GM18868 (cell line): Measurements from ENCODE around the gene PACSIN1.
"Not testable (repeated sequence)": the region's sequence is repeated elsewhere in the genome, so short reads cannot be mapped to it uniquely, and the experiment has no call there.

Source experiments
- ATAC-seq: cut with Tn5 transposase; IDR thresholded peaks from one replicate; pipeline ENCODE4 v1.9.1; 2021; ENCODE audit warnings: mild to moderate bottlenecking, moderate library complexity; ENCODE audit not compliant: unreplicated experiment

The PACSIN1 gene

DNA sequence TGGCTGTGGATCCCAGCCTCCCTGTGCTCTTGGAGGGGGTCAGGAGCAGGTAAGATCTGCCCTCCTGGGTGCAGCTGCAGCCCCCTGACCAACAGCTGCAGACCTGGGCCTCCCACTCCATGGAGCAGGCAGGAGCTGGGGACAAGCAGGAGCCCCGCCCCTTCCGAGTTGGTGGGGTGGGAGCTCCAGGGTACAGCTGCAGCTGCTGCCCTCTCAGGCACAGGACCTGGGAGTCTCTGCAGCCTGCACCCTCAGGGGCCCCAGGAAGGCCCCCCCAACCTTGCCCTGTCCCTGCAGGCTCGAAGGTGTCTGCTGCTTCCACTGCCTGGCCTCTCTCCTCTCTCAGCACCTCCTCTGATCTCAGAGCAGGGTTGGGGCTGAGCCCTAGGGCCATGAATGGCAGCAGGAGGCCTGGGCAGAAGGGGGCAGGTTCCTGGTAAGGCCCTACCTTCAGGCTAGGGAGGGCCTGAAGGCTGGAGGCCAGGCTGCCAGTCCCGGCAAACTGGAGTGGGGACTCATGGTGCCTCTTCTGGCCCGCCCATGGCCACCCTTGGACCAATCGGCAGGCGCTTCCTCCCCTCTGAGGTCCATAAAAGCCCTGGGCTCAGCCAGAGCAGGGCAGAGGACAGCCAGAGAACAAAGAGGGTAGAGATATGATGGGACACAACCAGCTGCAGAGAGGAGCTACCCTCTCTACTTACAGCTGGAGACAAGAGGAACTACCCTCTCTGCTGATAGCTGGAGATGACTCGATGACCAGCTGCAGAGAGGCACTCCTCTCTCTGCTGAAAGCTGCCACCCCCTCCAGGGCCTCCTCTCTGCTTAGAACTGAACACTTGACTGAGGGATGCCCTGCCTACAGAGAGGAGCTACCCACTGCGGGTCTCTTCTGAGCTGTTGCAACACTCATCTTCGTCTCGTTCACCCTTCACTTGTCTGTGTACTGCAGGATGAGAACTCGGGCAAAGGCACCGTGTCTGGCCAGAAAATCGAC lies 7.8 kb upstream of the PACSIN1 start:
- no peak for ATAC-seq

DNA sequence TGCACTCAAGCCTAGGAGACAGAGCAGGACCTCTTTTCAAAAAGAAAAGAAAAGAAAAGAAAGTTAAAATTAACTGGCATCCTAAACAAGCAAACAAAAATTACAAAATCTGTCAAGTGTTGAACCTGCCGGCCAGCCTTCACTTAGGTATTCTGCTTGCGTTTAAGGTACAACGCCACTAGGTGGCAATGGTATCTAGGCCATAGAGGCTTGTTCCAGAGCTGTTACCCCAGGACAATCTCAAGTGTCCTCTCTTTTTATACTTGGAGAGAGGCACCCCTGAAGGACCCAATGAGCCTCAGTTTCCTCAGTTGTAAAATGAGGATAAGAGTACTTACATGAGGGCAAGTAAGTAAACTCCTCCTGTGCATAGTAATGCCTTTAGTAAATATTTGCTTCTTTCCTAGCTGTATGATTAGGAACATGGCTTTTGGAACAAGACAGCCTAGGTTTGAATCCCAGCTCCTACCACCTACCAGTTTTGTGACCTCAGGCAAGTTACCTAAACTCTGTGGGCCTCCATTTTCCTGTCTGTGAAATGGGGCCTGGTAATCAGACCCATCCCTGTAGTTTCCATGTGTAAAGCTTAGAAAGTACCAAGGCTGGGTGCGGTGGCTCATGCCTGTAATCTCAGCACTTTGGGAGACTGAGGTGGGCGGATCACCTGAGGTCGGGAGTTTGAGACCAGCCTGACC lies 5.8 kb upstream of the PACSIN1 start:
- no peak for ATAC-seq

GRCh38 chr6:34460796-34461507 lies 4.9 kb upstream of the PACSIN1 start:
- ATAC-seq = no peak

DNA sequence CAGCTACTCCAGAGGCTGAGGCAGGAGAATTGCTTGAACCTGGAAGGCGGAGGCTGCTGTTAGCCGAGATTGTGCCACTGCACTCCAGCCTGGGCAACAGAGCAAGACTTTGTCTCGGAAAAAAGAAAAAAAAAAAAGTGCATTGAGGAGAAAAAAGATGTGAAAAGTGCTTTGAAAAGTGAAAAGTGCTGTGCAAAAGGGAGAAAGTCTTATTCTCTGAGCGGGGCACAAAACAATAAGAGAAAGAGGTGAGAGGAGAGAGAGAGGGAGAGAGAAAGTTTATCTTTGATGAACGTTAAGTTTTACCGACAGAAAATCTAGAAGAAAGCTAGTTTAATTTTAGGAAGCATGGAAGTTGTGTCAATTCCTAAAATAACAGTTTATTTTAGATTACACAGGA lies 3.9 kb upstream of the PACSIN1 start:
- ATAC-seq = no peak

GRCh38 chr6:34462551-34462971 lies 3.3 kb upstream of the PACSIN1 start:
- no peak for ATAC-seq

GRCh38 chr6:34463299-34463698 lies 2.6 kb upstream of the PACSIN1 start:
- no peak for ATAC-seq

DNA sequence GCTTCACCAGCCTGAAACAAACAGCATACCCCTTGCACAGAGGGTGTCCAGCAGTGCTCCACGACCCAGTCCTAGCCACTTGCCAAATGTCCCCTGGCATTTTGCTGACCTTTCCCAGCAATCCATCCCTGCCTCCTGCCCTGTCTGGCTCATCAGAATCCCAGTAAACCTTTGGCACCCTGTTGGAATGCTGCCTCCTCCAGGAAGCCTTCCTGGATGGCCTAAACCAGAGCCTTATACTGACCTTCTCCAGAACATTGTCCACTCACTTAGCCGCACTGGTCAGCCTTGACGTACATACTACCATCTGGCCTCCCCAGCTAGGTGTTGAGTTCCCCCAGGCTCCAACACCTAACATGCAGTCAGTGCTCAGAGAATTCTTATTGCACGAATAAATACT lies 2.0 kb upstream of the PACSIN1 start:
- ATAC-seq = no peak

DNA sequence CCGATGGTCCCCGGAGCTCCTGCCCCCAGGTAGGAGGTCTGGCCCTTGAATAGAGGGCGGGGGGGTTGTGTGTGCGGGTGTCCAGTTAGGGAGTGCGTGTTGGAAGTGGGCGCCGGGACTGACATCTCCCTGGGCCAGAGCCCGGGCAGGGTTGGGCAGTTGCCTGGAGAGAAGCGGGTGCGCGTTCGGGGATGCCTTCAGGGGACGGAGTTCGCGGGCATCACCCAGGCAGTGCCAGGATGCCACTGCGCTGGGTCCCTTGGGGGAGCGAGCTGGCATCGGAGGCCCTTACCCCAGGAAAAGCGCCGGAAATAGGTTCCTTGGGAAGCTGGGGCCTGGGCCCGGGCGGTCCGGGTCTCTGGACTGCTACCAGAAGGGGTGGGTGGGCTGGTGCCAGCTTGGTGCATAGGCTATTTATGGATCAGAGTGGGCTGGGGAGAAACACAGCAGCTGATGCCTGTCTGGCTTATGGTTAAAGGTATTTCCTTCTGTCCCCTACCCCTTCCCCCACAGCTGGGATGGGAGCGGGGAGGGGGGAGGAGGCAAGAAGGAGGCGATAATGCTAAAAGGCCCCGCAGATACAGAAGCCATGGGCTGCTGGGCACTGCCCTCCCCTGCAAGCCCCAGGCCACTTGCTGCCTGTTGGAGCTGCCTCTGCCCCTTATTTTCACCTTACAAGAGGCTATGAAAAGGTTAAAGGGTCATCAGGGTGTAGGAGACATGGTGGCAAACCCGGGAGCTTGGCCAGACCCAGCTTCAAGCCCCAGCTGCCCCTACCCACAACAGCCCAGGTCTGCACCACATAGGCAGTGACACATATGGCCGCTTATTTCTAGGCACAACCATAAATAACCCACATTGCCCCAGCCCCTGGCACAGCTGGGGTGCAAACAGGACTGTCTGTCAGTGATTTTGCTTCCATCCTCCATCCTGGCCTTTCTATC lies 638 bp downstream of the PACSIN1 start:
- no peak for ATAC-seq

GRCh38 chr6:34468378-34468892 lies 2.6 kb downstream of the PACSIN1 start:
- ATAC-seq = peak; percentile 76

DNA sequence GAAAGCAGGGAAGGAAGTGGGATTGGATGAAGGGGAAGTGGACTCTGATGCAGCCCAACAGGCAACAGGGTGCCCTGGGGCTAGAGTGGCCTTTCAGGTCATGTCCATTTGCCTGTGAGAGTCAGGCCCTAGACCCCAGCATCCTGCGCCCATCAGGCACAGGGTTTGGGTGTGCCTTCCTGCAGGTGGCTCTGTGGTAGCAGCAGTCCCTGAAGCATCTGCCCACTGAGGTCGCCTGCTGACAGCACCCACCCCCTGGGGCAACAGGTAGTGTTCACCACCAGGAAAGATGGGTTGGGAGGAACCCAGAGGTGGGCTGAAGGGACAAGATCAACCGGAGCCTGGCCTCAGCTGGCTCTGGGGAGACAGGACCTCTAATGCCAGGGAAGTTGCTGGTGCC lies 3.6 kb downstream of the PACSIN1 start:
- no peak for ATAC-seq

DNA sequence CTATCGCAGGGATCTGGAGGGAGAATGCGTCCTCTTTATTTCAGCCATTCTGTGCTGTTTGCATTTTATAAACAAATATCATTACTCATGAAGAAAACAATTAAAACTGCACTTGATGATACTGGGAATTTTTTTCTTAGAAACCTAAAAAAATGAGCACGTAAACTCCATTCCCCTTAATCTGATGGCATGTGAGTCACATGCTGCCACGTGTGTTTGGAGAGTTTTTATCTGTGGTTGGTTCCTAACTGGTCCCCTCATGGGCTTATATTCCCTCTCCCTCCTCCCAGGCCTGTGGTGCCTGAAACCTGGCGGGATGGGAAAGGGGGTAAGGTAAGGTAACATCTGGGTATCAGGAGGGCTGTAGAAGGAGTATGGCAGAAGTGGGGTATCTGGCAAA lies 6.5 kb downstream of the PACSIN1 start:
- ATAC-seq = no peak

GRCh38 chr6:34473967-34474366 lies 8.1 kb downstream of the PACSIN1 start:
- no peak for ATAC-seq

GRCh38 chr6:34474754-34475153 lies 8.9 kb downstream of the PACSIN1 start:
- no peak for ATAC-seq

DNA sequence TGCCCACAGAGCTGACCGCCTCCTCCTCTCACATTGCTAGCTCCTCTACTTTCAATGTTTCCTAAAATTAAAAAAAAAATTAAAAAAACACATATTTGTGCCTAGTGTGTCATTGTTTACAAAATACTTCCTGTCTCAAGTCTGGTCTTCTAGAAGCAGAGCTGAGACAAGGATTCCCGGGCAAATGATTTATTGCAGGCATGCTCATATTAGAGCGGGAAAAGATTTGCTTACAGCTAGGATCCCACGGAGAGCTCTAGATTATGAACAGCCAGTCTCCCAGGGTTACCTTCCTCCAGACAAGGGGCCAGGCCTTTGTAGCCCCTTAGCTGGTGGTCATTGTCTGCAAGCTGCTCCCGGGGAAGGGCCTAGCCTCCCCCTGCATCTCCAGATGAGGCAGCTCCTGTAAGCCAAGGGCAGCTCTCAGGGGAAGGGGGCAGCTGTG lies 9.4 kb downstream of the PACSIN1 start:
- ATAC-seq = no peak

GRCh38 chr6:34475767-34476328 lies 10.0 kb downstream of the PACSIN1 start:
- no peak for ATAC-seq

DNA sequence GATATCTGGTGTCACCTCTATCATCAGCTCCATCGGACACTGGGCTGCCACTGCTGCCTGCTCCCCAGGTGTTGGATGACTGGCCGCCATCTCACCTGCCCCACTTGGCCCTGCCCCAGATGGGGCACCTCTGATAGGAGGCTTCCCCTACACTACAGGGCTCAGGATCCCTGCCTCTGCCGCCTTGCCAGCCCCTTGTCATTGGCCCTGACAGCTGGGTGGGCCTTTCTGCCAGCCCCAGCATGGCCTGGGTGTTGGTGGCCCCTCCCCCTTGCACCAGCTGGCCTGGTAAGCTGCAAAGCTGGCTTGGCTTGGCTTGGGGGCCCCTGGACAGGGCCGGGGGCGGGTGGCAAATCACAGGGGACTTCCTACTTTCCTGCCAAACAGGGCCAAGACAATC lies 10.6 kb downstream of the PACSIN1 start:
- ATAC-seq = no peak

DNA sequence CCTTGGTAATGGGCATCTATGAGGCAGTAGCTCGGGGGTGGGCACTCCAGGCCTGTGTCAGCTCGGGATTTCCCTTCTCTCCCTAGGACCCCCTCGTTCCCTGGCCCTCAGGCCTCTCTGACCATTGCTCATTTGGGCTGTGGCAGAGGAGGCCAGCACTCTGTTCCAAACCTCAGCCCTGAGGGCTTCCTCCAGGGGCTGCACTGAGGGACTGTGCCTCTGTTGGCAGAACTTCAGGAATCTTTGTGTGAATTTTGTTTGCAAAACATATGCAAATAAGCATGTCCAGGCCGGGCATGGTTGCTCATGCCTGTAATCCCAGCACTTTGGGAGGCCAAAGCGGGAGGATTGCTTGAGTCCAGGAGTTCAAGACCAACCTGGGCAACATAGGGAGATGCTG lies 11.0 kb downstream of the PACSIN1 start:
- no peak for ATAC-seq

GRCh38 chr6:34478796-34479195 lies 12.9 kb downstream of the PACSIN1 start:
- ATAC-seq = no peak

DNA sequence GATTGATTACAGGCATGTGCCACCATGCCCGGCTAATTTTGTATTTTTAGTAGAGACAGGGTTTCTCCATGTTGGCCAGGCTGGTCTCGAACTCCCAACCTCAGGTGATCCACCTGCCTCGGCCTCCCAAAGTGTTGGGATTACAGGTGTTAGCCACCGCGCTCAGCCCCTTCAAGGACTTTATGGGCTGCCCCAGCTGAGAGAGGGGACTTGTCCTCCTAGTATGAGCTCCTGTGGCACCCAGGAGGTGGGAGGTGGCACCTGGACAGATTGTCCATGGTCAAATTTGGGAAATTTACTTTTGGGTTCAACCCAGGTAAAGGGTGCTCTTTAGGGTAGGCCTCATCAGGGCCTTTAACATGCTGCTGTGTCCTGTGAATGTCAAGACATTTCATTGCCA lies 17.9 kb downstream of the PACSIN1 start:
- ATAC-seq = not testable (repeated sequence)

- ATAC-seq = no peak
Measured at GRCh38 chr6:34484391-34484790, 18.5 kb downstream of the PACSIN1 start.
